GM12878 (cell line): Measurements from ENCODE around the gene LRRC10B. TPM values are rescaled to one million over a fixed set of nuclear protein-coding genes. Genes with fewer than 3 reads are reported as not detected.

Experiments
- ATAC-seq: fragments of 200-7000 bp; cut with Tn5 transposase; 3 replicates; pipeline ENCODE4 v1.9.1; 2020; ENCODE audit warnings: mild to moderate bottlenecking, moderate library complexity
- BruUV-seq: library from RNA; stranded (reverse); fragments of 400-500 nt; replicated peaks from 2 replicates; lab custom pipeline; 2021; lab: Mats Ljungman, UMichigan
- CTCF ChIA-PET: fragments of 300-600 bp; sonication (Branson Sonifier 250); formaldehyde crosslinking; extraction: SDS; loops from one replicate; lab custom pipeline; 2021; ENCODE audit warnings: inconsistent platforms; lab: Yijun Ruan, JAX
- POLR2A ChIA-PET: fragments of 350-600 bp; formaldehyde crosslinking; extraction: SDS; loops from one replicate; lab custom pipeline; 2021; ENCODE audit warnings: inconsistent platforms; lab: Charles Lee
- RAD21 ChIA-PET: fragments of 300-600 bp; sonication (Branson Sonifier 250); formaldehyde crosslinking; loops from one replicate; lab custom pipeline; 2023; ENCODE audit warnings: antibody characterized with exemption; ENCODE audit not compliant: unreplicated experiment; lab: Charles Lee
- SMC1A ChIA-PET: fragments of 300-600 bp; sonication (Branson Sonifier 250); formaldehyde crosslinking; loops from one replicate; lab custom pipeline; 2023; ENCODE audit not compliant: unreplicated experiment, uncharacterized antibody; lab: Charles Lee
- DNase-seq: peaks from one replicate; pipeline ENCODE4 v3.0.0-alpha.2; 2011; ENCODE audit warnings: low read depth, low spot score
- FAIRE-seq: peaks from 3 replicates; lab custom pipeline; 2011; peaks lifted over from hg19 to GRCh38; lab: Jason Lieb, UNC
- H2AFZ ChIP-seq: 2 replicates; pipeline ENCODE4 v1.6.0; 2011; ENCODE audit warnings: low read depth, low read length, control low read depth; ENCODE audit not compliant: control insufficient read depth
- H3K27ac ChIP-seq: 2 replicates; pipeline ENCODE4 v1.5.1; 2011; ENCODE audit warnings: control low read depth; ENCODE audit not compliant: control insufficient read depth, insufficient read depth
- H3K27me3 ChIP-seq, 2 experiments: replicated peaks in 1 of 2; 2 replicates each; pipeline versions ENCODE4 v1.6.0 to v1.6.1; 2011; ENCODE audit warnings: low read length in 1 of 2; ENCODE audit not compliant: control insufficient read depth in 2 of 2, insufficient read depth in 2 of 2
- H3K36me3 ChIP-seq, 2 experiments: 2 replicates each; pipeline ENCODE4 v1.5.1; 2011; ENCODE audit warnings: low read length in 1 of 2; ENCODE audit not compliant: control insufficient read depth in 2 of 2, insufficient read depth in 2 of 2
- H3K4me1 ChIP-seq: 2 replicates; pipeline ENCODE4 v1.6.1; 2011; ENCODE audit warnings: mild to moderate bottlenecking, low read length, moderate library complexity, mixed read lengths; ENCODE audit not compliant: control insufficient read depth, insufficient read depth
- H3K4me2 ChIP-seq: 2 replicates; pipeline ENCODE4 v1.6.0; 2011; ENCODE audit warnings: control low read depth; ENCODE audit not compliant: control insufficient read depth, insufficient read depth
- H3K4me3 ChIP-seq: fragments of 200-600 bp; sonication (generic); 2 replicates; pipeline ENCODE4 v1.5.1; 2016
- H3K79me2 ChIP-seq: 2 replicates; pipeline ENCODE4 v1.6.0; 2011; ENCODE audit warnings: low read length; ENCODE audit not compliant: control insufficient read depth, insufficient read depth
- H3K9ac ChIP-seq: 2 replicates; pipeline ENCODE4 v1.8.0; 2011; ENCODE audit warnings: low read length, control low read depth, mixed read lengths; ENCODE audit not compliant: control insufficient read depth, insufficient read depth
- H3K9me3 ChIP-seq: replicated peaks from 3 replicates; pipeline ENCODE4 v1.5.1; 2011; ENCODE audit warnings: mild to moderate bottlenecking, low read length; ENCODE audit not compliant: control insufficient read depth, insufficient read depth
- H4K20me1 ChIP-seq: 2 replicates; pipeline ENCODE4 v1.6.0; 2011; ENCODE audit not compliant: control insufficient read depth, insufficient read depth
- BACH1 ChIP-seq: fragments of 450-650 bp; IDR thresholded peaks from 2 replicates; pipeline ENCODE4 v1.6.1; 2017; ENCODE audit warnings: mild to moderate bottlenecking, borderline replicate concordance
- CHD1 ChIP-seq: IDR thresholded peaks from 2 replicates; pipeline ENCODE4 v1.6.1; 2012; ENCODE audit warnings: low read depth, low read length, improper control_type of control experiment
- ETV6 ChIP-seq, 2 experiments: fragments of 450-650 bp in 1 of 2; IDR thresholded peaks in 1 of 2; conservative IDR thresholded peaks in 1 of 2; 2 replicates each; pipeline ENCODE4 v1.6.1; 2014; ENCODE audit warnings: antibody characterized with exemption in 1 of 2, borderline replicate concordance in 1 of 2, low read depth in 1 of 2, mild to moderate bottlenecking in 1 of 2, moderate library complexity in 1 of 2
- FOS ChIP-seq: IDR thresholded peaks from 3 replicates; pipeline ENCODE4 v1.6.1; 2011; ENCODE audit warnings: borderline replicate concordance; ENCODE audit not compliant: insufficient read length; ENCODE audit errors: extremely low read depth
- FOXK2 ChIP-seq: fragments of 450-650 bp; IDR thresholded peaks from 2 replicates; pipeline ENCODE4 v1.6.1; 2017; ENCODE audit warnings: mild to moderate bottlenecking, moderate library complexity
- SIN3A ChIP-seq: IDR thresholded peaks from 2 replicates; pipeline ENCODE4 v1.6.1; 2012; ENCODE audit warnings: low read depth, low read length, improper control_type of control experiment
- SPI1 ChIP-seq: IDR thresholded peaks from 2 replicates; pipeline ENCODE4 v1.6.1; 2011; ENCODE audit warnings: low read depth, mild to moderate bottlenecking, low read length, moderate library complexity, borderline replicate concordance; ENCODE audit not compliant: insufficient read depth
- SREBF1 ChIP-seq: IDR thresholded peaks from 2 replicates; pipeline ENCODE4 v1.6.1; 2012; ENCODE audit warnings: mild to moderate bottlenecking, low read length
- TAF1 ChIP-seq: IDR thresholded peaks from 2 replicates; pipeline ENCODE4 v1.6.1; 2011; ENCODE audit warnings: mild to moderate bottlenecking, low read depth, low read length, borderline replicate concordance
- WGBS: methylation state at CpG from one replicate; pipeline ENCODE4 v1.1.6; 2016; ENCODE audit warnings: low lambda C conversion rate; ENCODE audit not compliant: insufficient replicate concordance, insufficient coverage; ENCODE audit errors: missing lambda C conversion rate; 5-methylcytosine and 5-hydroxymethylcytosine counted together
- in situ Hi-C: fragments of 300-500 bp; cut with MboI; formaldehyde crosslinking; loops from 9 replicates; pipeline ENCODE4 v1.14.3; 2018; ENCODE audit warnings: mixed read lengths
- intact Hi-C: fragments of 100-400 bp; cut with micrococcal nuclease; formaldehyde crosslinking; loops from one replicate; pipeline ENCODE4 v1.14.2; 2022; ENCODE audit not compliant: unreplicated experiment
- polyA plus RNA-seq, 11 experiments: library from polyadenylated mRNA; depleted of rRNA in 4 of 11; unstranded in 6 of 11; stranded (reverse) in 5 of 11; fragments of >200 nt; fragmentation: Nextera tagmentation in 4 of 11; fragmentation: Illumina TruSeq in 1 of 11; extraction: Ambion mirVana in 4 of 11; extraction: Trizol in 1 of 11; gene quantifications; 1 replicate in 1 of 11; 2 replicates in 10 of 11; pipeline versions ENCODE4 v1.2.1 to v1.2.3, GENCODE V29; 2011 to 2016; ENCODE audit warnings: inconsistent platforms in 2 of 11, missing spikeins in 2 of 11, low read depth in 1 of 11
- total RNA-seq, 4 experiments: library from RNA; depleted of rRNA in 3 of 4; stranded (reverse); fragments of >200 nt in 3 of 4; fragmentation: Illumina TruSeq in 1 of 4; extraction: Trizol in 1 of 4; gene quantifications; 2 replicates each; pipeline versions ENCODE4 v1.2.1 to v1.2.3, GENCODE V29; 2013 to 2021
- TF ChIP-seq, protein P1 (sequence below): fragments of 450-650 bp; formaldehyde crosslinking; IDR thresholded peaks from 2 replicates; pipeline ENCODE4 v1.5.0; 2022; ENCODE audit warnings: mild to moderate bottlenecking, missing genetic modification characterization
- TF ChIP-seq, protein P2 (sequence below): IDR thresholded peaks from 2 replicates; pipeline ENCODE4 v1.6.1; 2011; ENCODE audit warnings: borderline replicate concordance, low read depth, mild to moderate bottlenecking, moderate library complexity, low read length; ENCODE audit not compliant: insufficient read depth, poor library complexity, severe bottlenecking
- TF ChIP-seq, protein P3 (sequence below): IDR thresholded peaks from 2 replicates; pipeline ENCODE4 v1.6.1; 2011; ENCODE audit warnings: borderline replicate concordance, low read depth, mild to moderate bottlenecking, moderate library complexity, mixed read lengths, low read length; ENCODE audit not compliant: insufficient read depth; ENCODE audit errors: extremely low read length

The LRRC10B gene
- total and polyA plus RNA-seq, 10 of the 15 experiments (the other 5 are each of a cell fraction or from before 2014, with no cell fraction given) = not detected

DNA sequence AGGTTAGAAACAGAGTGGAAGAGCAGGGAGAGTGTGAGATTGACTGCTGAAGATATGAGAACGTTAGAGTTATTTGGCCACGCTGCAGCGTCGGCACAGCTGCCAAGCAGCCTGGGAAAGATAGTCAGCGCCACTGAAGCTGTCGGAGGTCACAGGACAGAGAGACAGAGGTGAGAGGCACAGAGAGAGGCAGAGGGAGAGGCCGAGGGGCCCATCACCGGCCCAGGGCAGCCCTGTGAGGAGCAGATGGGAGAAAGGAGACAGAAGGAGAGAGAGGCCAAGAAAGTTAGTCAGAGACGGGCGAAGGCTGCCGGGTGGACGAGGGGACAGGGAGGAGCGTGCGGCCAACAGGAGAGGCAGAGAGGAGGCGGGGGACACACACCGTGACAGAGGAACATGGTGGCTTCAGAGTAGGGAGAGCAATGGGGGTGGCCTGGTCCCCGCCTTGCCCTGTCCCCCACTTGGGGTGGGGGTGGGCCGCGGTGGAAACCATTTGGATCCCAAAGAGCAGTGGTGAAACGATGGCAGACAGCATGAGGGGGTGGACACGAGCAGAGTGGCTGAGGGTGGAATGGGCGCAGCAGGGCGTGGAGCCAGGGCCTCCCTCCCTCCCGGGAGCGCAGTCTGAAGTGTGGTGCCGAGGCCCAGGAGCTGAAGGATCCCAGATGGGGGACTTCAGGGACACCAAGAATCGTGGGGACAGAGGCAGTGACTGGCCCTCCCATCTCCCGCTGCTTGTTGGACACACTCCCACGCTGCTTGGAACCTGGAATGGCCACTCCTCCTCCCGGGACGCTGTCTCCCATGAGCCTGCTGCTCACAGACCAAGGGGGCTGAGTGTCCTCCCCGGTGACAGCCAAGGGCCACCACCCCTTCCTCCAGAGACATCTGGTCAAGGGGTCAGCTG lies 26.6 kb downstream of the LRRC10B start:
- ChIA-PET POLR2A (no interaction called here), SMC1A (no interaction called here), RAD21 (no interaction called here), CTCF (no interaction called here)
- Histone ChIP-seq H3K79me2 (no peaks in the 10 kb centered on the region), H2AFZ (no peak overlapping the region), H4K20me1 (no peaks in the 10 kb centered on the region), H3K27ac (no peak overlapping the region), H3K4me2 (no peak overlapping the region), H3K9me3 (no peaks in the 10 kb centered on the region), H3K9ac (no peak overlapping the region), H3K27me3 (peaks cover 0 to 1% of the 10 kb centered on the region in 2 experiments; a peak in 2 of 4 replicates), H3K36me3 (no peaks in the 10 kb centered on the region), H3K4me3 (no peak overlapping the region), H3K4me1 (no peaks in the 10 kb centered on the region)
- intact Hi-C loops (loop anchor here (10.0 kb wide), 1 partner anchor 100 kb away; no protein-coding TSS in a partner anchor), in situ Hi-C loops (no loop called here)
- WGBS = 33% methylated on average over 32 of the region's 32 CpGs
- FAIRE-seq (no peak), DNase-seq (no peak), ATAC-seq (no peak)
- BruUV-seq = no TSS peak
- TF ChIP-seq, protein P1, sequence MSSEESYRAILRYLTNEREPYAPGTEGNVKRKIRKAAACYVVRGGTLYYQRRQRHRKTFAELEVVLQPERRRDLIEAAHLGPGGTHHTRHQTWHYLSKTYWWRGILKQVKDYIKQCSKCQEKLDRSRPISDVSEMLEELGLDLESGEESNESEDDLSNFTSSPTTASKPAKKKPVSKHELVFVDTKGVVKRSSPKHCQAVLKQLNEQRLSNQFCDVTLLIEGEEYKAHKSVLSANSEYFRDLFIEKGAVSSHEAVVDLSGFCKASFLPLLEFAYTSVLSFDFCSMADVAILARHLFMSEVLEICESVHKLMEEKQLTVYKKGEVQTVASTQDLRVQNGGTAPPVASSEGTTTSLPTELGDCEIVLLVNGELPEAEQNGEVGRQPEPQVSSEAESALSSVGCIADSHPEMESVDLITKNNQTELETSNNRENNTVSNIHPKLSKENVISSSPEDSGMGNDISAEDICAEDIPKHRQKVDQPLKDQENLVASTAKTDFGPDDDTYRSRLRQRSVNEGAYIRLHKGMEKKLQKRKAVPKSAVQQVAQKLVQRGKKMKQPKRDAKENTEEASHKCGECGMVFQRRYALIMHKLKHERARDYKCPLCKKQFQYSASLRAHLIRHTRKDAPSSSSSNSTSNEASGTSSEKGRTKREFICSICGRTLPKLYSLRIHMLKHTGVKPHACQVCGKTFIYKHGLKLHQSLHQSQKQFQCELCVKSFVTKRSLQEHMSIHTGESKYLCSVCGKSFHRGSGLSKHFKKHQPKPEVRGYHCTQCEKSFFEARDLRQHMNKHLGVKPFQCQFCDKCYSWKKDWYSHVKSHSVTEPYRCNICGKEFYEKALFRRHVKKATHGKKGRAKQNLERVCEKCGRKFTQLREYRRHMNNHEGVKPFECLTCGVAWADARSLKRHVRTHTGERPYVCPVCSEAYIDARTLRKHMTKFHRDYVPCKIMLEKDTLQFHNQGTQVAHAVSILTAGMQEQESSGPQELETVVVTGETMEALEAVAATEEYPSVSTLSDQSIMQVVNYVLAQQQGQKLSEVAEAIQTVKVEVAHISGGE = no peak
- no peak for TF ChIP-seq CHD1
- TF ChIP-seq, protein P2, sequence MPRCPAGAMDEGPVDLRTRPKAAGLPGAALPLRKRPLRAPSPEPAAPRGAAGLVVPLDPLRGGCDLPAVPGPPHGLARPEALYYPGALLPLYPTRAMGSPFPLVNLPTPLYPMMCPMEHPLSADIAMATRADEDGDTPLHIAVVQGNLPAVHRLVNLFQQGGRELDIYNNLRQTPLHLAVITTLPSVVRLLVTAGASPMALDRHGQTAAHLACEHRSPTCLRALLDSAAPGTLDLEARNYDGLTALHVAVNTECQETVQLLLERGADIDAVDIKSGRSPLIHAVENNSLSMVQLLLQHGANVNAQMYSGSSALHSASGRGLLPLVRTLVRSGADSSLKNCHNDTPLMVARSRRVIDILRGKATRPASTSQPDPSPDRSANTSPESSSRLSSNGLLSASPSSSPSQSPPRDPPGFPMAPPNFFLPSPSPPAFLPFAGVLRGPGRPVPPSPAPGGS = no peak
- no peak for TF ChIP-seq FOS
- TF ChIP-seq, protein P3, sequence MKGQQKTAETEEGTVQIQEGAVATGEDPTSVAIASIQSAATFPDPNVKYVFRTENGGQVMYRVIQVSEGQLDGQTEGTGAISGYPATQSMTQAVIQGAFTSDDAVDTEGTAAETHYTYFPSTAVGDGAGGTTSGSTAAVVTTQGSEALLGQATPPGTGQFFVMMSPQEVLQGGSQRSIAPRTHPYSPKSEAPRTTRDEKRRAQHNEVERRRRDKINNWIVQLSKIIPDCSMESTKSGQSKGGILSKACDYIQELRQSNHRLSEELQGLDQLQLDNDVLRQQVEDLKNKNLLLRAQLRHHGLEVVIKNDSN = no peak
- TF ChIP-seq SIN3A = no peak
- no peak for TF ChIP-seq BACH1
- no peak for TF ChIP-seq TAF1
- TF ChIP-seq SREBF1 = no peak
- TF ChIP-seq FOXK2 = no peak
- no peak for TF ChIP-seq ETV6 (conservative IDR thresholded peaks at IDR 0.05 in 1 of 2, IDR thresholded peaks at IDR 0.05 in 1 of 2; ENCODE audit: borderline replicate concordance in 1 of 2, low read depth in 1 of 2)
- TF ChIP-seq SPI1 = no peak
